CMK (cell line): Measurements from ENCODE around the gene HIPK1.

ENCODE experiments used
- DNase-seq: peaks from one replicate; pipeline ENCODE4 v3.0.0-alpha.2; 2010; ENCODE audit warnings: low read depth

HIPK1 gene

GRCh38 chr1:113928941-113929749 is at the start of gene HIPK1:
Gene HIPK1, plus strand, starts transcription at chr1:113929324.
- peak; percentile 57 for DNase-seq

DNA sequence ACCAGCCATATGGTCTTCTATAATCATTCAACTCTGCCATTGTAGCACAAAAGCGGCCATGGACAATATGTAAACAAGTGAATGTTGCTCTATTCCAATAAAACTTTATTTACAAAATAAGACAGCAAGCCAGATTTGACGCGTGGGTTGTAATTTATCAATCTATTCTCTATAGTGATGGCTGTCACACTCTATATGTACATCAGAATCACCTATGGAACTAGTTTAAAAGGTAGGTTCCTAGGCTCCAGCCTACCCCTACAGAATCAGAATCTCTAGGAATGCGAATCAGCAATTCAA is 49.4 kb upstream of the HIPK1 start:
- DNase-seq: no peak

DNA sequence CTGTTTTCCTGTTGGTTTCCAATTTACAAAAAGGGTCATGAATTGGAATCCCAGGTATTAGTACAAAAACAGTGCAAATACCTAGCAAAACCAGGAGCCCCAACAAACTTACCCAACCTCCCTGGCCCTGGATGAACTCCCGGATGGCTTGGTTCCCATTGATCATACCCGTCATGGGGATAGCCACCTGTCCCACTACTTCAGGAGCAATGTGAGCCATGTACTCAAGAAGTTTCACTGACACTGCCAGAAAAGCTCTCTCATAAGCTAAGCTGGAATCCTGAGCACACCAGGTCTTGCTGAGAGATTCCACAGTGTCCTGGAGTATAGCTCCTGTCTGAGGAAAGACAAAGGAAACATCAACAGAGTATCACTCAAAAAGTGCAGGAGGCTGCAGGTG is 47.5 kb upstream of the HIPK1 start:
- no peak for DNase-seq

DNA sequence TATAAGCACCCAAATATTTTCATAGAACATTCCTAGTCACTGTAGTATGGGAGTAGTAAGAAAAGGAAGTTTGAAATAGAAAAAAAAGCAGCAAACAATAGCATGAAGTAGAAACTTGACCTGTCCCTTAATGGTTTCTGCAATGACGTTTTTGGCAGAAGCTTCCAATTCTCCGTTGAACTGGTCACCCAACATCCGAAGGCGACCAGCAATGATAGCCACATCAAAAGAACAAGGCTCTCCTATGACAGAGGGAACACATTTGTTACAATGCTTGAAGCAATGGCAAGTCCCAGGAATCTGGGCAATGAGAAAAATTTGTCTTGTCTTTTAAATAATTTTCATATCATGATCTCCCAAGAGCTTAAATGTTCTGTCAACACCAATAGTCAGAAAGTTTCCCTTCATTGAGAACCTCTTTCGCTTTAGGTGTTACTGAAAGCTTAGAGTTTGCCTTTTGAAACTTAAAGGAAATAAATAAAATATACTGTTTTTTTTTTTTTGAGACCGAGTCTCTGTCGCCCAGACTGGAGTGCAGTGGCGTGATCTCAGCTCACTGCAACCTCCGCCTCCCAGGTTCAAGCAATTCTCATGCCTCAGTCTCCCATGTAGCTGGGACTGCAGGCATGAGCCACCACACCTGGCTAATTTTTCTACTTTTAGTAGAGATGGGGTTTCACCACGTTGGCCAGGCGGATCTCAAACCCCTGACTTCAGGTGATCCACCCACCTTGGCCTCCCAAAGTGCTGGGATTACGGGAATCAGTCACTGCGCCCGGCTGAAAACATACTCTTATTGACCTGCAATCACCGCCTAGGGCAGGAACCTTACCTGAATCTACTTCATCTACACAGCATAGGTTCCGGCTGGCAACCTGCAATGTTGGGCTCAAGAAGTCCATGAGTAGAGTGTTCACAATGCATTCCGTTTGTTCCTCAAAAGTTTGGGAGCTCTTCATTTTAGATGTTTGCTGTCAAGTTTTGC is 42.4 kb upstream of the HIPK1 start:
- DNase-seq: no peak

GRCh38 chr1:113887402-113888175 is 41.5 kb upstream of the HIPK1 start, which contains the start of gene BCL2L15:
Gene BCL2L15, minus strand, starts transcription at chr1:113887581. Its CDS starts 206 bp downstream, at chr1:113887375.
- no peak for DNase-seq

DNA sequence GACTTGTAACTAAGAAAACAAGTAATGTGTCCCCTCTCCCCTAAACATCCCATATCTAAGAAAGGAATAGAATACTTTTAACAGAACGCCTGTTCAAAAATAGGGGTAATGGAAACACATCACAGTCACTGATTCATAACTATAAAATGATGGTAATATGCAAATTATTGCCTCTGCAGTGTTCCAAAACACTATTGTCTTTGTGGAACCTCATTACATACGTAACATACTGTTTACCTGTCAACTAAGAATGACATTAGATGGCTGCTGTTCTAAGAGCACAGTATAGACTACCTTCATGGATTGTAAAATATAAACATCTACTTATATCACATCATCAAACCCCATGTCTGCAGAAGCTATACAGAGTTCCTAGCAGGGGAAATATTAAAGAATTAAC is 38.3 kb upstream of the HIPK1 start:
- no peak for DNase-seq

- no peak for DNase-seq
These were observed 37.4 kb upstream of the HIPK1 start for GRCh38 chr1:113891631-113892220.

- DNase-seq: no peak
These were observed 35.9 kb upstream of the HIPK1 start for GRCh38 chr1:113893267-113893666.

DNA sequence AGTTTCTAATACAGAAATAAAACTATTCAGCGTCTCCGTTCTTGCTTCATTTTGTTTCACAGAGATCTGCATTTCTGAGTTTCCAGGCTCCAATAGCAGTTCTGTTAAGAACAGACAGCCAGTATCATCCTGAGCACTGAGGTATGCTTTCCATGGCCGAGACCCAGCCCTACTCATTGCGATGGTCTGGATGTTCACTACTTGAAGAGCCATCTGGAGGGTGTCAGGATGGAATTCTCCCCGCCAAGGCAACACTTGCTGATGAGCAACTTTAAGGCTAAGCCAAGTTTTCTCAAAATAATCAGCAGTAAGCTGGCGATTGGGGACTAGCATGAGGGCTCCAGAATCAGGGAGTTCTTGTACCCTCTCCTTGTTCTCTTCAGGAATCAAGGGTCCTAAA is 34.0 kb upstream of the HIPK1 start:
- no peak for DNase-seq

- no peak for DNase-seq
These were observed 33.2 kb upstream of the HIPK1 start for GRCh38 chr1:113895961-113896360.

GRCh38 chr1:113898241-113898814 is 30.8 kb upstream of the HIPK1 start:
- no peak for DNase-seq

- DNase-seq: no peak
These were observed 30.0 kb upstream of the HIPK1 start for GRCh38 chr1:113899111-113899510.

GRCh38 chr1:113901191-113901590 is 27.9 kb upstream of the HIPK1 start:
- no peak for DNase-seq

DNA sequence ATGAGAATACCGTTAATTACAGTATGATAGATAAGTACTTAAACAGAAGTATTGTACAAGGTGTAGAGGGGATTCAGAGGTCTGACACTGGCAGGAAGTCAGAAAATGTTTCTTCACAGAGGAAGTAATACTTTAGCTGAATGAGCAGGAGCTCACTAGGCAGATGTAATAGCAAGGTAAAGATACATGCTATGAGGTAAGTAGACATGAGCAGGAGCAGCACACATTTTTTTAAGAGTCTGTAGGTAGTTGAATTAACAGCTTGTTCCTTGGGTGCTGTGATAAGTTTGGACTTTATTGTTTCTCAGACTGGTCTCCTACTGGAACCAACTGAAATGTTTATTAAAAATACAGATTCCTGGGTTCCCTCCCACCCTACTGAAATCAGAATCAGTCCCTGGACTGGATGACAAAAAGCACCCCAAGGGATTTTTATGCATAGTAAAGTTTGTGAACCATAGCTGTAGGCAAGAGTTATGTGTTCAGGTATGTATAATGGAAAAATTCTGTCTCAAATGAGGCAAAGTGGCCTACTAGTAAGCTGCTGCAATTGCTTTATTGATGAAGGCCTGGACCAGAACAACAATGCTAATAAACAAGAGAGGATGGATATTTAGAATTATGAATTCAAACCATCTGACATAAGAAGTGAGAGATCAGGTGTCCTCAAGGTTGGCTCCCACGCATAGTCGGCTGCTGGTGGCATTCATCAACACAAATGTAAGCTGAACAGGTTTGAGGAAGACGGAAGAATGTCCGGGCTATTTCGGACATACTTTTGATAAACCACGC is 25.4 kb upstream of the HIPK1 start:
- DNase-seq: no peak

DNA sequence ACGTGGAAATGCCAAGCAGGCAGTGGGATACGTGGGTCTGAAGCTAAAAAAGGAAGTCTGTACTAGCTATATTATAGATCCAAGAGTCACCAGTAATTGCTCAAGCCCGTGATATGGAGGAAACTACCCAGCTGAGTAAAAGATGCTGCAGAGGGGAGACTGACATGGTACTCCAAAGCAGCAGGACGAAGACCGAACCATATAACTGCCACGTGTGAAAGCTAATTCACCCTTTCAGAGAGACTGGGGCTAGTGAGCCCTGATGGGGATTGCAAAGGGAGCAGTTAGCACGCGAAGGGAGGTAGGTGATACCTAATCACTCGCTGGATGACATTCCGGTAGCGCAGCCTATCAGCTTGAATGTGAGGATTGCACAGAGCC is 24.8 kb upstream of the HIPK1 start:
- DNase-seq: no peak

- peak; percentile 100 for DNase-seq
These were observed 24.3 kb upstream of the HIPK1 start, which contains the start of the genes AP4B1 and DCLRE1B for GRCh38 chr1:113904674-113905434. Gene AP4B1, minus strand, starts transcription at chr1:113904799. Its CDS starts 82 bp downstream, at chr1:113904717. Gene DCLRE1B, plus strand, starts transcription at chr1:113905326. Its CDS starts 261 bp downstream, at chr1:113905587.

GRCh38 chr1:113905435-113905861 is 23.7 kb upstream of the HIPK1 start:
- no peak for DNase-seq

DNA sequence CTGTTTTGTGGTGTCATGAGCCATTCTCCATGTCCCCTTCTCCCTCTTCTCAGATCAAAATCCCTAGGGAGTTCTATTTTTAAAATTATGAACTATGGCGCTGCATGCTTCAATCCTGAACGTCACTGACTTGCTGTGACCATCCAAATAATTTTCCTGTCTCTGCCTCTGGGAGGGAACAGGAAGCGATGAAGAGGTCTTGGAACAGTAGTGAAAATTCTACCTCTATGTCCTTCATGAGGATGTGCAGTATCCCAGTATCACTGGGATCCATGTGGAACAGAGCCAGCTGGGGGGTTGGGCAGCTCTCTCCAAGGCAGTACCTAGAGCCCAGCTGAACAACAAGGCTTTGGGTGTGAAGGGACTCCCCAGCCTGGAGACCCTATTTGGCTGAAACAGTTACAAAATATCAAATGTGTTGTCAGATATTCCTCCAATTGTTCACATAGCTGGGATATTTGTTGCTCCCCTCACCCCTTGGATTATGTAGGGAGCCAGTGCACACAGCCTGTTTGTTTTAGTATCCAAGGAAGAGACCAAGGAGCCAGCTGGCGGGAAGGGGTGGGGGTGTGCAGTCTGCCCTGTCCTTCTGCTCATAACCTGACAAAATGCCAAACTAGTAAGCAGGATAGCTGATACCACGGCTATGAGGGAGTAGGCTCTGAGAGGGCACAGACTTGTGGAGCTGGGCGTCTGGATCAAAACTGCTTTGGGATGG is 16.4 kb upstream of the HIPK1 start:
- DNase-seq: no peak

GRCh38 chr1:113913312-113913668 is 15.8 kb upstream of the HIPK1 start:
- DNase-seq: no peak
